Measurements from ENCODE around the gene EFCAB5. TPM values are rescaled to one million over a fixed set of nuclear protein-coding genes. Genes with fewer than 3 reads are reported as not detected.

EFCAB5 gene
- total and polyA plus RNA-seq, 2 experiments from 2014 or later, result 0.68 TPM; not detected in 1

- no peak for TF ChIP-seq REST (IDR thresholded peaks at IDR 0.05; ENCODE audit: unreplicated experiment)
- no peak for TF ChIP-seq POLR2AphosphoS5 (IDR thresholded peaks at IDR 0.05; ENCODE audit: low read depth)
These were observed 191.2 kb downstream of the EFCAB5 start (continued) for GRCh38 chr17:30132615-30133014.

GRCh38 chr17:30133197-30133596 is 191.8 kb downstream of the EFCAB5 start:
- Mint-ChIP-seq H3K27ac (no peak overlapping the region), H3K4me1 (peaks cover 15% of the 10 kb centered on the region), H3K4me3 (no peak overlapping the region), H3K27me3 (ENCODE audit: insufficient read depth, low read depth, poor library complexity) (peaks cover 2% of the 10 kb centered on the region), H3K9me3 (no peaks in the 10 kb centered on the region), H3K36me3 (ENCODE audit: low read depth) (peaks cover 42% of the 10 kb centered on the region)
- Histone ChIP-seq H3K79me2 (replicated peaks; ENCODE audit: insufficient read depth) (peaks cover 79% of the 10 kb centered on the region), H2AFZ (no peak overlapping the region), H3K4me1 (ENCODE audit: insufficient read depth) (peaks cover 4% of the 10 kb centered on the region; the same call in 1 of the 2 replicates), H3K27me3 (ENCODE audit: insufficient read depth) (no peaks in the 10 kb centered on the region), H3K27ac (ENCODE audit: low read depth) (no peak overlapping the region), H3K9me2 (ENCODE audit: insufficient read depth) (no peaks in the 10 kb centered on the region), H3K36me3 (ENCODE audit: insufficient read depth) (no peaks in the 10 kb centered on the region; the same call in 1 of the 2 replicates), H3F3A (replicated peaks; ENCODE audit: low read depth) (no peaks in the 10 kb centered on the region), H3K4me3 (no peak overlapping the region), H4K20me1 (replicated peaks; ENCODE audit: insufficient read depth) (no peaks in the 10 kb centered on the region; the same call in 1 of the 2 replicates), H3K4me2 (no peak overlapping the region)
- DNase-seq (ENCODE audit: low spot score) (no peak), ATAC-seq (no peak)
- TF ChIP-seq STAT1 (IDR thresholded peaks at IDR 0.05; ENCODE audit: unreplicated experiment), result no peak
- no peak for TF ChIP-seq ZNF114 (CRISPR knock-in tag; IDR thresholded peaks at IDR 0.05)
- no peak for TF ChIP-seq ZNF462 (CRISPR knock-in tag; IDR thresholded peaks at IDR 0.05)
- no peak for TF ChIP-seq EZH2phosphoT487 (IDR thresholded peaks at IDR 0.05; ENCODE audit: unreplicated experiment)
- no peak for TF ChIP-seq CTCF (conservative IDR thresholded peaks at IDR 0.05; ENCODE audit: low read depth in 2 of 2)
- TF ChIP-seq REST (IDR thresholded peaks at IDR 0.05; ENCODE audit: unreplicated experiment), result no peak
- no peak for TF ChIP-seq CREB1 (CRISPR knock-in tag; IDR thresholded peaks at IDR 0.05; ENCODE audit: low read depth)

Measured in GM23338 (cell line).